Endothelial cell of umbilical vein (primary cell): Measurements from ENCODE around the gene CDK4. TPM values are rescaled to one million over a fixed set of nuclear protein-coding genes. Genes with fewer than 3 reads are reported as not detected.
A peak's percentile ranks its signal among the peaks of the same experiment; 100 is the strongest.

ENCODE experiments used
- BruUV-seq: library from RNA; stranded (reverse); fragments of 400-500 nt; replicated peaks from 2 replicates; lab custom pipeline; 2021; lab: Mats Ljungman, UMichigan
- CTCF ChIA-PET: fragments of 300-600, 350-600 bp; sonication (Branson Sonifier 250); formaldehyde crosslinking; loops from one replicate; lab custom pipeline; 2021; ENCODE audit warnings: antibody characterized with exemption, inconsistent platforms; lab: Charles Lee
- POLR2A ChIA-PET: fragments of 300-600, 350-600 bp; sonication (Branson Sonifier 250); formaldehyde crosslinking; loops from one replicate; lab custom pipeline; 2021; ENCODE audit warnings: antibody characterized with exemption, inconsistent platforms; lab: Charles Lee
- DNase-seq: peaks from one replicate; pipeline ENCODE4 v3.0.0-alpha.2; 2011; ENCODE audit warnings: low read depth, low spot score
- FAIRE-seq: peaks from 2 replicates; lab custom pipeline; 2011; peaks lifted over from hg19 to GRCh38; lab: Jason Lieb, UNC
- H2AFZ ChIP-seq: 2 replicates; pipeline ENCODE4 v1.6.0; 2012; ENCODE audit warnings: low read depth, low read length, control low read depth, inconsistent platforms
- H3K27ac ChIP-seq: 2 replicates; pipeline ENCODE4 v1.5.1; 2011; ENCODE audit warnings: low read depth, mild to moderate bottlenecking, control low read depth, low read length, moderate library complexity; ENCODE audit not compliant: insufficient read depth
- H3K27me3 ChIP-seq, 2 experiments: 2 replicates each; pipeline versions ENCODE4 v1.6.0 to v1.6.1; 2011; ENCODE audit warnings: low read length in 2 of 2, mixed read lengths in 1 of 2; ENCODE audit not compliant: control insufficient read depth in 2 of 2, insufficient read depth in 2 of 2
- H3K36me3 ChIP-seq, 2 experiments: 2 replicates in 1 of 2; 3 replicates in 1 of 2; pipeline ENCODE4 v1.5.1; 2011; ENCODE audit warnings: low read length in 2 of 2, mild to moderate bottlenecking in 1 of 2, moderate library complexity in 1 of 2; ENCODE audit not compliant: control insufficient read depth in 2 of 2, insufficient read depth in 2 of 2; ENCODE audit errors: extremely low read depth in 1 of 2
- H3K4me1 ChIP-seq: 3 replicates; pipeline ENCODE4 v1.5.1; 2011; ENCODE audit warnings: mild to moderate bottlenecking, low read length; ENCODE audit not compliant: control insufficient read depth, insufficient read depth; ENCODE audit errors: extremely low read depth
- H3K4me2 ChIP-seq: 2 replicates; pipeline ENCODE4 v1.6.1; 2011; ENCODE audit warnings: low read length, control low read depth, mixed read lengths; ENCODE audit not compliant: insufficient read depth
- H3K4me3 ChIP-seq, 3 experiments: fragments of 200-600 bp in 1 of 3; sonication (generic), shearing (Covaris generic) in 1 of 3; replicated peaks in 1 of 3; 2 replicates each; pipeline ENCODE4 v1.5.1; 2011 to 2016; ENCODE audit warnings: control low read depth in 3 of 3, low read length in 3 of 3, mild to moderate bottlenecking in 2 of 3, inconsistent platforms in 1 of 3, low read depth in 1 of 3, moderate library complexity in 1 of 3; ENCODE audit not compliant: insufficient read depth in 1 of 3
- H3K79me2 ChIP-seq: 2 replicates; pipeline ENCODE4 v1.6.0; 2012; ENCODE audit warnings: low read length, inconsistent platforms; ENCODE audit not compliant: control insufficient read depth, insufficient read depth
- H3K9ac ChIP-seq: replicated peaks from 2 replicates; pipeline ENCODE3; 2011; ENCODE audit warnings: low read length, control low read depth; ENCODE audit not compliant: insufficient read depth; ENCODE audit errors: extremely low read depth
- H3K9me1 ChIP-seq: replicated peaks from 3 replicates; pipeline ENCODE4 v1.6.0; 2011; ENCODE audit warnings: mild to moderate bottlenecking, low read length; ENCODE audit not compliant: control insufficient read depth, insufficient read depth; ENCODE audit errors: extremely low read depth
- H3K9me3 ChIP-seq: replicated peaks from 2 replicates; pipeline ENCODE4 v1.5.1; 2012; ENCODE audit warnings: low read length, inconsistent platforms; ENCODE audit not compliant: control insufficient read depth, insufficient read depth
- H4K20me1 ChIP-seq: replicated peaks from 2 replicates; pipeline ENCODE3; 2011; ENCODE audit warnings: mild to moderate bottlenecking, low read length; ENCODE audit not compliant: control insufficient read depth, insufficient read depth; ENCODE audit errors: extremely low read depth
- EZH2 ChIP-seq: IDR thresholded peaks from 2 replicates; pipeline ENCODE4 v1.6.1; 2012; ENCODE audit warnings: borderline replicate concordance, low read depth, mild to moderate bottlenecking, moderate library complexity, low read length, inconsistent platforms; ENCODE audit not compliant: severe bottlenecking
- FOS ChIP-seq: IDR thresholded peaks from 2 replicates; pipeline ENCODE4 v1.6.1; 2011; ENCODE audit warnings: mild to moderate bottlenecking, low read length, moderate library complexity, borderline replicate concordance; ENCODE audit not compliant: insufficient read depth
- GATA2 ChIP-seq: IDR thresholded peaks from 2 replicates; pipeline ENCODE4 v1.7.0; 2011; ENCODE audit warnings: low read depth, mild to moderate bottlenecking, moderate library complexity, mixed read lengths, low read length; ENCODE audit not compliant: insufficient read length, insufficient read depth
- JUN ChIP-seq: IDR thresholded peaks from 2 replicates; pipeline ENCODE4 v1.6.1; 2011; ENCODE audit warnings: borderline replicate concordance, low read depth; ENCODE audit not compliant: insufficient read length, insufficient read depth
- MYC ChIP-seq: IDR thresholded peaks from one replicate; pipeline ENCODE4 v1.6.1; 2011; ENCODE audit warnings: mild to moderate bottlenecking, low read depth, low read length
- POLR2A ChIP-seq: IDR thresholded peaks from 2 replicates; pipeline ENCODE4 v1.6.1; 2012; ENCODE audit warnings: low read depth, mild to moderate bottlenecking, control low read depth, low read length
- POLR2AphosphoS5 ChIP-seq: IDR thresholded peaks from 2 replicates; pipeline ENCODE4 v1.6.1; 2012; ENCODE audit warnings: low read depth, mild to moderate bottlenecking, control low read depth, low read length, moderate library complexity; ENCODE audit not compliant: insufficient read depth
- dilution Hi-C: fragments of 300-500 bp; cut with MboI; formaldehyde crosslinking; loops from one replicate; pipeline ENCODE4 v1.15.0; 2019; ENCODE audit warnings: low sequenced_read_pairs; ENCODE audit not compliant: extremely low pct_ligation_motif_present
- intact Hi-C: fragments of 100-400 bp; cut with micrococcal nuclease; formaldehyde crosslinking; loops from one replicate; pipeline ENCODE4 v1.10.0; 2022
- polyA plus RNA-seq, 4 experiments: library from polyadenylated mRNA; depleted of rRNA in 3 of 4; stranded (reverse) in 3 of 4; unstranded in 1 of 4; fragments of >200 nt; gene quantifications; 2 replicates each; pipeline versions ENCODE4 v1.2.1 to v1.2.3, GENCODE V29; 2011 to 2012; ENCODE audit warnings: missing spikeins in 1 of 4
- total RNA-seq: library from RNA; stranded (reverse); gene quantifications from 2 replicates; pipeline ENCODE4 v1.2.3, GENCODE V29; 2021
- TF ChIP-seq, protein P1 (sequence below): IDR thresholded peaks from 2 replicates; pipeline ENCODE4 v1.6.1; 2011; ENCODE audit not compliant: insufficient read depth, insufficient read length
- TF ChIP-seq, protein P2 (sequence below), 2 donors: IDR thresholded peaks; 1 replicate in 1 of 2; 2 replicates in 1 of 2; pipeline ENCODE4 v1.5.1; 2011; ENCODE audit warnings: low read length in 2 of 2, mild to moderate bottlenecking in 2 of 2, moderate library complexity in 2 of 2, control low read depth in 1 of 2, inconsistent platforms in 1 of 2, low read depth in 1 of 2; ENCODE audit not compliant: insufficient read depth in 1 of 2; ENCODE audit errors: extremely low read depth in 1 of 2

CDK4 gene
- total and polyA plus RNA-seq, 2 donors (not counting 3 experiments of a cell fraction or from before 2014, with no cell fraction given) = 171 to 332 TPM

DNA sequence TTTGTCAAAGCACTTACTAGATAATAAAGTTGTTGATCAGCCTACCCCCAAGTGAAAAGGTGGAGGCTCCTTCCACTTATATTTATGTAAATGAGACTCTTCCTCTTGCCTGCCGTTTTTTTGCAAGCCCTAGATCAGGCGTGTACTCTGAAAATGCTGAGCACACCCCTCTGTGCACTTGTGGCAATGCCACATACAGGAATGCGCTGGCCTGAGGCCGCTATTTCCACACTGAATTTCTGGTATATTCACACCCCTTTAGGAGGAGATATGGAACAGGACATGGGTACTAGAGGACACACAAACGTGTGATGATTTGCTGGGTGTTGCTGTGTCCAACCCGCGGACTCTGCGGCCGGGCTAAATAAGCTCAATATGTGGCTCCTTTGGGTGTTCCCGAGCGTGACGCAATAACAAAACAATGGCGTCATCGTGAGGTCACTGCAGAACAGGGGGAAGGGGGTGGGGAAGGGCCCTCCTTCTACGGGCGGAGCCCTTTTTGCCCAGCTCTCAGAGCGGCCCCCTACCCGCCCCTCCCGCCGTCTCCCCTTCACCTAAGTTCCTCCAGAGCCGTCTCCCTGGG, 7.8 kb downstream of the CDK4 start:
- Histone ChIP-seq H3K9ac (peak overlapping the region; percentile 88), H2AFZ (peak overlapping the region; percentile 44), H3K27me3 (peaks cover 20 to 22% of the 10 kb centered on the region in 2 experiments), H3K4me3 (peak overlapping the region; percentile 44 to 88 (median 75)), H3K79me2 (no peaks in the 10 kb centered on the region), H3K27ac (peak overlapping the region; percentile 68), H3K9me1 (no peaks in the 10 kb centered on the region), H3K4me2 (peak overlapping the region; percentile 76), H3K9me3 (no peaks in the 10 kb centered on the region), H4K20me1 (no peaks in the 10 kb centered on the region), H3K4me1 (peaks cover 10% of the 10 kb centered on the region), H3K36me3 (peaks cover 4 to 12% of the 10 kb centered on the region in 2 experiments)
- intact Hi-C loops = no loop called here
- POLR2A ChIA-PET = interaction anchor here (0.5 to 1.2 kb wide), 3 partner anchors 28 to 199 kb away, joined by 3 to 8 read pairs (median 4); partner anchors contain the start of genes EEF1AKMT3 and METTL1
- FAIRE-seq (no peak), DNase-seq (no peak)
- dilution Hi-C loops = no loop called here
- BruUV-seq = TSS peak; percentile 2
- TF ChIP-seq EZH2 (no peak), MYC (no peak), FOS (no peak), POLR2AphosphoS5 (no peak), POLR2A (no peak), GATA2 (no peak), JUN (no peak)
- TF ChIP-seq, protein P1, sequence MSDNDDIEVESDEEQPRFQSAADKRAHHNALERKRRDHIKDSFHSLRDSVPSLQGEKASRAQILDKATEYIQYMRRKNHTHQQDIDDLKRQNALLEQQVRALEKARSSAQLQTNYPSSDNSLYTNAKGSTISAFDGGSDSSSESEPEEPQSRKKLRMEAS = no peak
- TF ChIP-seq, protein P2, sequence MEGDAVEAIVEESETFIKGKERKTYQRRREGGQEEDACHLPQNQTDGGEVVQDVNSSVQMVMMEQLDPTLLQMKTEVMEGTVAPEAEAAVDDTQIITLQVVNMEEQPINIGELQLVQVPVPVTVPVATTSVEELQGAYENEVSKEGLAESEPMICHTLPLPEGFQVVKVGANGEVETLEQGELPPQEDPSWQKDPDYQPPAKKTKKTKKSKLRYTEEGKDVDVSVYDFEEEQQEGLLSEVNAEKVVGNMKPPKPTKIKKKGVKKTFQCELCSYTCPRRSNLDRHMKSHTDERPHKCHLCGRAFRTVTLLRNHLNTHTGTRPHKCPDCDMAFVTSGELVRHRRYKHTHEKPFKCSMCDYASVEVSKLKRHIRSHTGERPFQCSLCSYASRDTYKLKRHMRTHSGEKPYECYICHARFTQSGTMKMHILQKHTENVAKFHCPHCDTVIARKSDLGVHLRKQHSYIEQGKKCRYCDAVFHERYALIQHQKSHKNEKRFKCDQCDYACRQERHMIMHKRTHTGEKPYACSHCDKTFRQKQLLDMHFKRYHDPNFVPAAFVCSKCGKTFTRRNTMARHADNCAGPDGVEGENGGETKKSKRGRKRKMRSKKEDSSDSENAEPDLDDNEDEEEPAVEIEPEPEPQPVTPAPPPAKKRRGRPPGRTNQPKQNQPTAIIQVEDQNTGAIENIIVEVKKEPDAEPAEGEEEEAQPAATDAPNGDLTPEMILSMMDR (IDR thresholded peaks at IDR 0.05; ENCODE audit: extremely low read depth in 1 of 2, insufficient read depth in 1 of 2, low read depth in 1 of 2, low read length in 2 of 2) = no peak
- CTCF ChIA-PET = interaction anchor here (1.3 to 2.6 kb wide), 5 partner anchors 9 to 18 kb away, joined by 5 to 20 read pairs (median 5); no protein-coding TSS in a partner anchor
